Measurements from ENCODE around the gene BCL2L14.

The BCL2L14 gene

DNA sequence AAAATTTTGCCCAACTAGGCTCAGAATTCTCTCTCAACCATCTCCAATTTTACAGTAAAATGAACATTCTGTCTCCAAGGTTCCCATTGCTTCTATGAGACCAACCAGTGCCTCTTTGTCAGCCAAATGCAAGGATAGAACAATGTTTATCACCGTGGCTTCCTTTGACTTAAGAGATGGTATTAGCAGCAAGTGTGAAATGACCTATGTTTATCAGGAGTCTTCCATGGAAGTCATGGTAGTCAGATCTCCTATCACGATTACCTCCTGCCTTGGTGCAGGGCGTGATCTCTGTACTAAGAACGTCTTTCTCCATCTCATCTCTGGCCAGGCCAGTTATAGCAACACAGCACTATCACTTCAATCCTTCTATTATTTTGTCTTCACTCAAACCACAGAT lies 6.1 kb upstream of the BCL2L14 start:
- DNase-seq: no peak

DNA sequence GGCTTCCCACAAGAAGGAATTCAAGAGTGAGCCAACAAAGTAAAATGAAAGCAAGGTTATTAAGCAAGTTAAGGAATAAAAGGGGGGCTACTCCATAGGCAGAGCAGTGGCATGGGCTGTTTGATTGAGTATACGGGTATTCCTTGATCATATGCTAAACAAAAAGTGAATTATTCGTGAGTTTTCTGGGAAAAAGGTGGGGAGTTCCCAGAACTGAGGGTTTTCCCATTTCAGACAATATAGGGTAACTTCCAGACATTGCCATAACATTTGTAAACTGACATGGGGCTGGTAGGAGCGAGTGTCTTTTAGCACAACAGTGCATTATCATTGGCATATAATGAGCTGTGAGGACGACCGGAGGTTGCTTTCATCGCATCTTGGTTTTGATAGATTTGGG lies 2.0 kb upstream of the BCL2L14 start:
- no peak for DNase-seq

DNA sequence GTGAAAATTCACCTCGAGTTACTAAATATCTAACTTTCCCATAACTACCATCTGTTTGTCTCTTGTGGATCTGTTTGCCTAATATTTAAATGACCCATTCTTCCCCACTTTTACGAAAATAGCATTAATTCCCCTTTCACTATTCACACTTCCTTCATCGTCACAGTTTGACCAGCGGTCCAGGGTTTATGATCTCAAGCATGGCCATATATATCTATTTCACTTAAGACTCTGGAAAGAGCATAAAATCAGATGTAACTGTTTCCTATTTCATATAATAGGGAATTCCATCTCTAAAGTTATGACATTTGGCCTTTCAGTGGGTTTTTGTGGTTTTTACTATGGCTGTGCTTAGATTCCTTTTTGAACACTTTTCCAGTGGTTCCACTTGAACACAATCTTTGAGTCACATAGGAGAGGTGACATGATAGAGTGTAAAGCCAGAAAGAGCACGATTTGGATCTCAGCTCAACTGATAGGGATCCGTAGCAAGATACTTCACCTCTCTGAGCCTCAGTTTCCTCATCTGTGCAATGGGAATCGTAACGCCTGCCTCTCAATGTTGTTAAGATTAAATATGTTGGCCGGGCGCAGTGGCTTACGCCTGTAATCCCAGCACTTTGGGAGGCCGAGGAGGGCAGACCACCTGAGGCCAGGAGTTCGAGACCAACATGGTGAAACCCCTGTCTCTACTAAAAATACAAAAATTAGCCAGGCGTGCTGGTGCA lies 754 bp upstream of the BCL2L14 start:
- no peak for DNase-seq

DNA sequence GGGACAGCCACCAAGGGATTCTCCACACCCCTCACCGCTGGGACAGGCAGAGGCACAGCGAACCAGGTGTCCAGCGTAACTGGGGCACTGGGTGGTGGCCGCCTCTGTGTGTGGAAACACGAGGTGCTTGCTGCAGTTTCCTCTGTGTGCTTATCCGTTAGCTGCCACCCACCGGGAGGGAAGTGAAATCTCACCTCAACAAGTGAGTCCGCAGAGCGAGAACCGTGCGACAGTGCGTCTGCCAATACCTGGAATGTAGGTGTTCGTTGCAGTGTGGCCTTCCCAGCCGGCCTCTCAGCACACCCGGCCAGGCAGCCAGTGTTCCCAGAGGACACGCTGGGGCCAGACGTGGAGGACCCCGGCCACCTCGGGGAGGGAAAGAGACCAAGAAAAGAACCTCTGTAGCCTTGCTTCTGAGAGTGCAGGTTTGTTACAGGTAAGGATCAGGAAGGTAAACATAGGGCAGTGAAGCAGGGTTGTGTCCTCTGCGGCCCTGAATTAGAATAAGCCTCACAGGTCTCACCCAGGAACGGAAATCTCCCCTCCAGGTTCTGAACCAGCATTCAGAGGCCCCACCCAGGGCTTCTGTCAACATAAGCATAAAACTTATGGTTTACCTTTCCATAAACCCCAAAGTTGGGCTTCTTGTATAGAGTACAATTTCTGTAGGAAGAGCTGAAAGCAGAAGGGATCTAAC lies 1.5 kb downstream of the BCL2L14 start:
- no peak for DNase-seq

DNA sequence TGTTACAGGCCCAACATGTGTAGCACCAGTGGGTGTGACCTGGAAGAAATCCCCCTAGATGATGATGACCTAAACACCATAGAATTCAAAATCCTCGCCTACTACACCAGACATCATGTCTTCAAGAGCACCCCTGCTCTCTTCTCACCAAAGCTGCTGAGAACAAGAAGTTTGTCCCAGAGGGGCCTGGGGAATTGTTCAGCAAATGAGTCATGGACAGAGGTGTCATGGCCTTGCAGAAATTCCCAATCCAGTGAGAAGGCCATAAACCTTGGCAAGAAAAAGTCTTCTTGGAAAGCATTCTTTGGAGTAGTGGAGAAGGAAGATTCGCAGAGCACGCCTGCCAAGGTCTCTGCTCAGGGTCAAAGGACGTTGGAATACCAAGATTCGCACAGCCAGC lies 8.6 kb downstream of the BCL2L14 start:
- DNase-seq: no peak

DNA sequence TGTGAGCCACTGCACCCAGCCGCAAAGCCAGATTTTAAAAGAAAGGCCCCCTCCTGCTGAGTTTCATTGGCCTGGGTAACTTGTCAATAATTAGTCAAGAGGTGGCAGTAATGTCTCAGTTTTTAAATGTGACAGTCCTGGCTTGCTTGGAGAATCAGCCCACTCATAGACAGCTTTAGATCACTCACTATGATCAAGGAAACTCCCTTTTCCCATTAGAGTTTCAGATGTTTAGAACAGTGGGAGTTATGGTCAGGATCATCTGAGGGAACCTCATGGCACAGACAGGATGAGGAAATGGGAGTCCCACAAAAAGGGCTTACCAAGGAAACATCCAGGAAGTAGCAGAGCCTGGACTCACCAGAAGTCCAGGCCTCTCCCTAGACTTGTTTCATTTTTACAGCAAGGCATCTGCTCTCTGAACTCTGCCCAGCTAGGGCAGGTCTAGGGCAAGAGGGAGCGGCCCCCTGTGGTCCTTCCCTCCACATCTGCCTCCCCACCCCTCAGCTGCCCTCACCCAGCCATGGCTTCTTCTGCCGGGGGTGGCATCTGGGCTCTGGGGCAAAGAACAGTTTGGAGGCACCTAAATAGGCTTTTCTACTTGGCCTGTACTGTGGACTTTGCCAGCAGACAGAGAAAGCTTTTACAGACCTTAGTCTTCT lies 11.2 kb downstream of the BCL2L14 start:
- peak; percentile 76 for DNase-seq

DNA sequence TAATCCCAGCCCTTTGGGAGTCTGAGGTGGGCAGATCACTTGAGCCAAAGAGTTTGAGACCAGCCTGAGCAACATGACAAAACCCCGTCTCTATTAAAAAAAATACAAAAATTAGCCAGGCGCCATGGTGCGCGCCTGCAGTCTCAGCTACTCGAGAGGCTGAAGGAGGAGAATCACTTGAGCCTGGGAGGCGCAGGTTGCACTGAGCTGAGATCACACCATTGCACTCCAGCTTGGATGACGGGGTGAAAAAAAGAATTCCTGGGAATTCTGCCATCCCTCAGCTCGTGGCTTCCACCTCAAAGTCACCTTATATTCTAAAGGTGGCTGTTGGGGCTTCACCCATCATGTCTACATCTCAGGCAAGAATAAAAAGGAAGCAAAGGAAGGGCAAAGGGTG lies 12.9 kb downstream of the BCL2L14 start:
- no peak for DNase-seq

DNA sequence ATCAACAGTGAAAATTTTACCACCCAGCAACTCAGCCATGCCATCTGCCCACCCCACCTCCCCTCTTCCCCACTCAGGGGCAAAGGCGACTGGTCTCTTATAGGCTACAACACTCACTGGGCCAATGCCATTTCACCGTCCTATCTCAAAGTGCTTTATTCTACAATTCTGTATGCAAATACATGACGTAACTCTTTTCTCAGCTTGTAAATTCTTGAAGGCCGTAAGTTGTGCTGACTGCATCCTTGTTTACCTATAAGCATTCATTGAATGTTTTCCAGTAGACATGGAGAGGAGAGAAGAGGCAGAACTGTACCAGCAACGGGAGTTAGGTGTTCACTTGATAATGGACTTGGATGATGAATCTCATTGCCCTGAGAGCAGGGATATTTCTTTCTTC lies 15.6 kb downstream of the BCL2L14 start:
- DNase-seq: no peak

DNA sequence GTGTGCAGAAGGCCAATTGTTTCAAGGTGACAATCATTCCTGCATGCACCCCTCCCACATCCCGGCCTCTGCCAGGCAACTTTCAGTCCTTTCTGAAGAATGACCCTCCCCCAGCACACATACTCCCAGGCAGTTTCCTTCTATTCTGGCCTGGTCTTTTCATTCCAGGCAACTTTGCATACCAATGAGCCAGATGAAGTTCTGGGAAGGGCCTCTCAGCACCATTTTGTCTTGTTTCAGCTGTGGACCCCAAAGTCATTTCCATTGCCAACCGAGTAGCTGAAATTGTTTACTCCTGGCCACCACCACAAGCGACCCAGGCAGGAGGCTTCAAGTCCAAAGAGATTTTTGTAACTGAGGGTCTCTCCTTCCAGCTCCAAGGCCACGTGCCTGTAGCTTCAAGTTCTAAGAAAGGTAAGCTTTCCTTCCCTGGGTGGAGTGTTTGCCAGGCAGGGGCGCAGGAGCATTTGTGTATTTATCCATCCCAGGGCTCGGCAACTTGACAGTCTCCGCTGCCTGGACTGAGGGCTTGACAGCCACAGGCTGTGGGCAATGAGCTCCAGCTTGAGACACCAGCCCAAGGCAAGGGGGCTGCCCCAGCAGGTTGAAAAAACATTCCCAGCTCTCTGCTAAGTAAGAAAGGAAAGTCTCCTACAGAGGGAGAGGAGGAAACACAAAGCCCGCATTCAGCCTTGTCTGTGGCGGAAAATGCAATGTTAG lies 16.4 kb downstream of the BCL2L14 start:
- DNase-seq: no peak

DNA sequence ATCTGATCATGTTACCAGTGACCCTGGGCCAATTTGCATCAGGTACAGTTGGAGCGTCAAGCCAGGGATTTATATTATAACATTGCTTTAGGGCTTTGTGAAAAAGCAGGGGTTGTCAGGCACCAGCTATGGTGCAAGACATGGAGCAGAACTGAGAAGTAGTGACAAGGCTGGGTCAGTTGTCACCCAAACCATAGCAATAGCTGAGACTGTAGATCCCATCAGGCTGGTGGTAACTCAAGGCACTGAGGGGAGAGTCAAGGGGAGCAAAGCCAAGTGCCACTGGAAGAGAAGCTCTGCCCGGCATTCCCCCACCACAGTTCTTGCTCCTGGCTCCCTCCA lies 16.9 kb downstream of the BCL2L14 start:
- DNase-seq: no peak

DNA sequence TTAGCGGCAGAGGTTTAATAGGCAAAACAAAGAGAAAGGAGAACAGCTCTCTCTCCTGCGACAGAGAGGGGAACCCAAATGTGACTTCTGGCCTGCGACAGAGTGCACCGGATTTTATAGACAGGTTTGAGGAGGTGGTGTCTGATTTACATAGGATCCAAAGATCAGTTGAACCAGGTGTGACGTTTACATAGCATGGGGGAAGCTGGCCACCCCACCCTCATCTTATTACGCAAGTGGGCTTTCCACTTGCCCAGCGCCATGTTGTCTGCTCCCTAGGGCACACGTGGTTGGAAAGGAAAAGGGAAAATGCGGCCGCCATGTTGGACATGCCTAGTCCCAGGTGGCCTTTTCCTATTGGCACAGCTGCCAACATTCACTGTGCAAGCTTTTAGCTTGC lies 17.4 kb downstream of the BCL2L14 start:
- no peak for DNase-seq

DNA sequence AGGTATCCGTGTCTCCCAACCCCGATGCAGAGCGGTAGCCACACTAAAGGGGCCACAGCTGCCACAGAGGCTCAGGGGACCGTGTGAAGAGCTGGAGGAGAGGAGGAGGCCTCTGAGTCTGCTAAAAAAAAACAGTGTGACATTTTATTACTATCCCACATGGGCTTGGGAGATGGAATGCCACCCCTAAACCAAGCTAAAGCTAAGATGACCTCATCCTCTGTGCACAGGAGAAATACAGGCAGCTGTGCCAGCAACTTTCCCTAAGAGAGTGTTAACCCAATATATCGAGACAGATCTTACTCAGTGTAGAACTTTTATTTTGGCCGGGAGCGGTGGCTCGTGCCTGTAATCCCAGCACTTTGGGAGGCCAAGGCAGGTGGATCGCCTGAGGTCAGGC lies 18.0 kb downstream of the BCL2L14 start:
- no peak for DNase-seq

DNA sequence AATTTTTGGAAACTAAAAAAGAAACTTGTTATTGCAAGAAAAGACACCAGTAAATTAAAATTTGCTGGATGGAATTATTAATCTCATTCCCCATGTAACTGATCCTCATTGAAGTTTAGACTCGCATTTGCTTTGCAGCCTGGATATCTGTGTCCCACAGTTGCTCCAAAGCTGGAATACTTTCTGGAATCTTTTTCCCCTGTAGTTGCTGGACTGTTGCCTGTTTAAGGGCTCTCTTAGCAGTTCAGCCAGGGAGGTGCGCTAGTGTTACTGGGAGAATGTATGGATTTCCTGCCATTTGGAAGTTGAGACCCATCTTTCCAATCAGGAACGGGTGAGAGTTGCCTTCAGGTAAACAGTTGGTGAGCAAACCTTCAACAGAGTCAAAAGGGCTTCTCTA lies 20.3 kb downstream of the BCL2L14 start:
- no peak for DNase-seq

DNA sequence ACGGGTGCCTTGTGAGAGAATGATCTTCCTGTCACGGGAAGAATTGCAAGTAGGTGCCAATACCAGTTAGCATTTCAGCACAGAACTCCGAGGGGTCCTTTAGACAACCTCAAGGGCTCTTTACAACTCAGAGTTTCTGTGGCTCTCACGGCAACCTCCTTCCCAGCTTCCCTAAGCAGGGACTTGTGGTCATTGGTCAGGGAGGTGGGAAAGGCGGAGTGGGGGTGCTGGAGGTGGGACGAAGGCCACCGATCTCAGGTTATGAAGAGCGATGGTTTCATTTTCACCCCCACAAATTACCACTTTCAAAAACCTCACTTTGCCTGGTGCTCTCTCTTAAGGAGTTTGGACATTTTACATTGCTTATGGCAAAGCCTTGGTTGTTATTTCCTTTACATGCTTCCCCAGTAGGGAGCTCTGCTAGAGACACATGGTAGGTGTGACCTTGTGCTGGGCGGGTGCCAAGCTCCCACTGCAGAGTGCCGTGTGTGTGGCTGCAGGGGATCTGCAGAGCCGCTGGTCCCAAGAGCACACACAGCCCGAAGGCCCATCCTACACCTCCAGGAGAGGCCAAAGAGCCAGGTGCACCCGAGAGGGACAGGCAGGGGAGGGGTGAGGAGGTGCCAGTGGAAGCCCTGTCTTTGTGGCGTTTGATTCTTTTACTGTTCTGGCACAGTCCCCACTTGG lies 21.4 kb downstream of the BCL2L14 start:
- DNase-seq: no peak

DNA sequence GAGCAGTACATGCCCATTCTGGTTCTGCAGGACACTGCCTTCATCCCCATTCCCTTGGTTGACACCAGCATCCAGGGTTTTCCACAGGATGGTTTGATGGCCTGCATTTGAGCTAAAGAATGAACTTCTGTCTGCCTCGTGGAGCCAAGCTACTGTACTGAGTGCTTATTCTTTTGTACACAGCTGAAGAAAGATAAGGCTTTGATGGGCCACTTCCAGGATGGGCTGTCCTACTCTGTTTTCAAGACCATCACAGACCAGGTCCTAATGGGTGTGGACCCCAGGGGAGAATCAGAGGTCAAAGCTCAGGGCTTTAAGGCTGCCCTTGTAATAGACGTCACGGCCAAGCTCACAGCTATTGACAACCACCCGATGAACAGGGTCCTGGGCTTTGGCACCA lies 23.7 kb downstream of the BCL2L14 start:
- DNase-seq: no peak

DNA sequence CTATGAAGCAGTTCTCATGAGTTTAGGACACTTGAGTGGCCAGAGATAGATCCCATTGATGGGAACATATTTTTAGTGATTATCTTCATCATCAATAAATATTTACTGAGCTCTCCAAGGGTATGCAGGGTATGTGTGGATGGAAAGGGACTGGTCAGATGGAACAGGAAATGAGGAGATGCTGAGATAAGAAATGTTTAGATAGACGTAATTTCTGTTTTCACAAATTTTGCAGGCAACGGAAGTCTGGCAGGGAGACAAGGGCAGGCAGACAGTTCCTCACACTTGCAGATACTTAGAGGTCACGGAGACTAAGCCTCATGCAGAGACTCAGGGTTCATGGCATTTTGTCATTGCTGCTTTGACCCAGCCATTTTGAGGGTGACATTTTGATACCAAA lies 24.3 kb downstream of the BCL2L14 start:
- DNase-seq: no peak

DNA sequence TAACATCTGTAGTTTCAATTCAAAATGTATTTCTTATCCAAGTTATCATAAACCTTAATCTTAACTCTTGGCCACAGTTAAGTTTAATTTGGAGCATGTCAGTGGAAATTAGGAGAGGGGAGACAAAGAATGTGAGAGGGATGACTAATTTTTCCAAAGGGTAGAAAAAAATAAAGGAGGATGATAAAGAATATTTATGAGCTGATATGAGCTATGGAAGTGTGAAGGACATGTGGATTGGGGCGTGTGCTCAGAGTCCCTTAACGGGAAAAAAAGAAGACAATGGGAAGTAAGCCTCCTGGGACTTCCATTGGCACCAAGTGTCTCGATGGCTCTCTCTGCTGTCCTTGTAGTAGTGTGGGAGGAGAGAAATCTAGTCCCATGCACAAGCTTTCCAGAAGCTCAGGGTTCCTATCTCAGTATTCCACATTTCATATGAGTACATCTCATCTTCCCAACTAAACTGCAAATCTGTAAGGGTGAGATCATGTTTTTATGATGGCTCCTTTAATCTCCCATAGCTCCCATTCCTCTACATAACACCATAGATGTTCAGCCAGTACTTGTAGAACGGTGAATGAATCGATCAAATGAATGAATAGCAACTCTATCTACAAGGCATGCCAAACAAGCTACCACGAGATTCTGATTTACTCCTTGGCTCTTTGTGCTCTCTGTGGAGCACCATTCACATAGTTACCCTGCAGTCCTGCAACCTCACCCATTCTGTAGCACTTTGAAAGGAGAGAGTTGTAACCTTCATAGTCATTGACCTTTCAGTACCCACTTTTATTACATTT lies 27.4 kb downstream of the BCL2L14 start:
- no peak for DNase-seq

DNA sequence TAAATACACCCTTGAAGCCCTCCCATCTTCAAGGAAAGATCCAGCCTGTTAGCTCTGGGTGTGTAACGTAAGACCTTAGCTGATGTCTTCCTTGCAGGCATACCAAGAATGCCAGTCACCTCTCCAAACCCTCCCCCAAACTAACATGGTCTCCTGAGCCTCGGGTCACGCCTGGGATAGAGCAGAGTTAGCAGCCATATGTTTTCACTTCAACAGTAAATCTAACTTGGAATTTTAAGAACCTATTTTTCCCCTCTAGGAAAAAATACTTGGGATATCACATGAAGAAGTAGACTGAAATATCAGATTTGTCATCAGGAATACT lies 27.9 kb downstream of the BCL2L14 start:
- DNase-seq: no peak

DNA sequence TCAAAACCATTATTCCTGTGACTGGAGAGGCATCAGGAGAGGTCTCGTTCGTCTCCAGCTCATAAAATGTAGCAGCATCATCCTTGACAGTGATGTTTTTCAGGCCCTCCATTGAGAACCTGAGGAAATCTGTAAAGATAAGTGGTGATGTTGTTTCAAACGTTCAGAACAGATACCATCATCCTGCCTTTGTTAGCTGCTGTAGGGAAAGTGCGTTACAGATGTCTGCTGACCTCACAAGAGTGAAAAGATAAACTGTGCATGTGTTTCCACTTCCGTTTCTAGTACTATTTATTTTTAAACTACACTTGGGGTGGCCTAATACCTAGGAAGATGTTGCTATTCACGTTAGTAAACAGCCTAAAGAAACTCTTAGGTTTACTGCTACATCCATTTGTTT lies 28.4 kb downstream of the BCL2L14 start:
- peak; percentile 7 for DNase-seq

DNA sequence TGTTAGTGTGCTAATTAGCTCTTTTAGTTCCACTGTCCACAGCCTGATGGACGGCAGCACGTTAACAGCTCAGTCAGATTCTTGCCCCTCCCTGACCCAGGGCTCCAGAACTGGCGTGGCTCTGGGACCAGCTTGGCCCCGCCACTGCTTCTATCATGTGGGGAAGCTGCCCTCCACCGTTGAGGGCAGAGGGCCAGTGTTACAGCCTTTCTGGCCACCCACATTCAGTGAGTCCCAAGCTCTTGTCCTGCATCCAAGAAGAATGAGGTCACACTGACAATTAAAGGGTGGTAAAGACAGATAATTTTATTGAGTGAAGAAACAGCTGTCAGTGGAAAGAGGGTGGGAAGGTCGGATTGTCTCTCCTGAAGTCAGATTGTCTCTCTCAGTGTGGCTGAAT lies 36.9 kb downstream of the BCL2L14 start:
- DNase-seq: no peak

DNA sequence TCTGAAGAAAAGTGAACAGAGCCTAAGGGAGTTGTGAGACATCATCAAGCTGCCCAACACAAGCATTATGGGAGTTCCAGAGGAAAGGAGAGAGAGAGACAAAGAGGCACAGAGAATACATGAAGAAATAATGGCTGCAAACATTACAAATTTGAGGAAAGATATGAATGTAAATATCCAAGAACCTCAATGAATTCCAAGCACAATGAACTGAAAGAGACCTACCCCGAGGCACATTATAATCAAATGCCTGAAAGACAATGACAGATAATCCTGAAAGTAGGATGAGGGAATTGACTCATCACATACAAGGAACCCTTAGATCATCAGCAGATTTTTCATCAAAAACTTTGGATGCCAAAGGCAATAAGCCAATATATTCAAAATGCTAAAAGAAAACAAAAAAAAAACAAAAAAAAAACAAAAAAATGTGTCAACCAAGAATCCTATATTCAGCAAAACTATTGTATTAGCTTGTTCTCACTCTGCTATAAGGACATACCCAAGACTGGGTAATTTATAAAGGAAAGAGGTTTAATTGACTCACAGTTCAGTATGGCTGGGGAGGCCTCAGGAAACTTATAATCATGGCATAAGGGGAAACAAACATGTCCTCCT lies 37.8 kb downstream of the BCL2L14 start:
- no peak for DNase-seq
